CD4-positive, alpha-beta T cell (primary cell): Measurements from ENCODE around the gene PPP4R4. TPM values are rescaled to one million over a fixed set of nuclear protein-coding genes. Genes with fewer than 3 reads are reported as not detected.

Experiments
- ATAC-seq: fragments of 200-7000 bp; cut with Tn5 transposase; one replicate; pipeline ENCODE4 v1.10.0; 2022; ENCODE audit warnings: mild to moderate bottlenecking; ENCODE audit not compliant: poor library complexity
- CTCF ChIA-PET: fragments of 350-600 bp; sonication (Branson Sonifier 250); formaldehyde crosslinking; loops from one replicate; lab custom pipeline; 2021; ENCODE audit warnings: antibody characterized with exemption, inconsistent platforms; lab: Charles Lee
- POLR2A ChIA-PET: fragments of 350-600 bp; sonication (Branson Sonifier 250); formaldehyde crosslinking; loops from one replicate; lab custom pipeline; 2021; ENCODE audit warnings: antibody characterized with exemption, inconsistent platforms; lab: Charles Lee
- DNase-seq, 14 experiments: peaks; one replicate each; pipeline ENCODE4 v3.0.0-alpha.2; 2013 to 2020; ENCODE audit warnings: mixed read lengths in 2 of 14
- H3K27ac ChIP-seq, 2 donors: one replicate each; pipeline versions ENCODE4 v1.5.1 to v1.7.0; 2013; ENCODE audit warnings: low read length in 2 of 2, low read depth in 1 of 2, mild to moderate bottlenecking in 1 of 2
- H3K27me3 ChIP-seq, 2 experiments: 1 replicate in 1 of 2; 2 replicates in 1 of 2; pipeline versions ENCODE4 v1.6.1 to v1.7.0; 2013; ENCODE audit warnings: low read length in 2 of 2, control low read depth in 1 of 2, mild to moderate bottlenecking in 1 of 2, moderate library complexity in 1 of 2; ENCODE audit not compliant: insufficient read depth in 2 of 2, control insufficient read depth in 1 of 2
- H3K36me3 ChIP-seq: one replicate; pipeline ENCODE4 v1.6.1; 2013; ENCODE audit warnings: low read length, control low read depth; ENCODE audit not compliant: insufficient read depth
- H3K4me1 ChIP-seq: one replicate; pipeline ENCODE4 v1.6.1; 2013; ENCODE audit warnings: low read length, control low read depth; ENCODE audit not compliant: insufficient read depth
- H3K4me3 ChIP-seq: one replicate; pipeline ENCODE4 v1.5.1; 2013; ENCODE audit warnings: mild to moderate bottlenecking, low read length, moderate library complexity
- H3K9me3 ChIP-seq, 2 experiments: 1 replicate in 1 of 2; 2 replicates in 1 of 2; pipeline versions ENCODE4 v1.6.1 to v1.7.0; 2013; ENCODE audit warnings: low read length in 2 of 2, mild to moderate bottlenecking in 2 of 2, control low read depth in 1 of 2, moderate library complexity in 1 of 2; ENCODE audit not compliant: control insufficient read depth in 1 of 2, insufficient read depth in 1 of 2
- H3K27ac Mint-ChIP-seq: one replicate; pipeline ENCODE4 v1.8.0; 2020; ENCODE audit warnings: mixed read lengths
- H3K27me3 Mint-ChIP-seq: one replicate; pipeline ENCODE4 v1.8.0; 2021; ENCODE audit warnings: mixed read lengths
- H3K36me3 Mint-ChIP-seq: one replicate; pipeline ENCODE4 v1.8.0; 2021; ENCODE audit warnings: low read depth, mixed read lengths
- H3K4me1 Mint-ChIP-seq: one replicate; pipeline ENCODE4 v1.8.0; 2021; ENCODE audit warnings: low read depth, mixed read lengths
- H3K4me3 Mint-ChIP-seq: one replicate; pipeline ENCODE4 v1.8.0; 2020; ENCODE audit warnings: mild to moderate bottlenecking, mixed read lengths
- H3K9me3 Mint-ChIP-seq: one replicate; pipeline ENCODE4 v1.8.0; 2020; ENCODE audit warnings: mixed read lengths
- CTCF ChIP-seq: fragments of 200-600 bp; IDR thresholded peaks from one replicate; pipeline ENCODE4 v1.8.0; 2022; ENCODE audit warnings: antibody characterized with exemption, mild to moderate bottlenecking
- intact Hi-C, 2 experiments: fragments of 100-400 bp; cut with DNase I in 1 of 2; cut with micrococcal nuclease in 1 of 2; formaldehyde crosslinking; loops; one replicate each; pipeline versions ENCODE4 v1.15.1 to v1.9.0; 2023 to 2025; cut with DNase I, micrococcal nuclease
- total RNA-seq, 174 experiments: library from RNA in 2 of 174; stranded (reverse) in 2 of 174; gene quantifications; one replicate each; pipeline ENCODE4 v1.2.3 and lab custom pipeline; 2021 to 2026

The PPP4R4 gene
- total RNA-seq, 2 experiments from 2014 or later: 3.5 to 4.3 TPM

GRCh38 chr14:94125659-94126418 is 48.3 kb upstream of the PPP4R4 start:
- Mint-ChIP-seq H3K27me3 (peaks cover 2% of the 10 kb centered on the region), H3K27ac (no peak overlapping the region), H3K4me3 (no peak overlapping the region), H3K36me3 (peaks cover 9% of the 10 kb centered on the region), H3K9me3 (peaks cover 5% of the 10 kb centered on the region), H3K4me1 (peaks cover 20% of the 10 kb centered on the region)
- no peak for ATAC-seq
- ChIA-PET POLR2A (interaction anchor here (2.3 kb wide), 1 partner anchor 44 kb away, joined by 6 read pairs; the partner anchor contains the start of genes DDX24 and IFI27L1), CTCF (no interaction called here)
- Histone ChIP-seq H3K27me3 (no peaks in the 10 kb centered on the region), H3K4me3 (no peak overlapping the region), H3K4me1 (peaks cover 18% of the 10 kb centered on the region), H3K27ac (no peak overlapping the region), H3K9me3 (peaks cover 6 to 9% of the 10 kb centered on the region in 2 experiments), H3K36me3 (no peaks in the 10 kb centered on the region)
- DNase-seq: peak in 1 of 14 experiments; percentile 8
- intact Hi-C loops: no loop called here
- no peak for TF ChIP-seq CTCF

GRCh38 chr14:94126419-94126677 is 47.8 kb upstream of the PPP4R4 start:
- ChIA-PET CTCF (no interaction called here), POLR2A (no interaction called here)
- no peak overlapping the region for H3K4me3 Mint-ChIP-seq
- no peaks in the 10 kb centered on the region for H3K27me3 Mint-ChIP-seq
- peaks cover 18% of the 10 kb centered on the region for H3K4me1 ChIP-seq
- no peak overlapping the region for H3K27ac Mint-ChIP-seq
- H3K27ac ChIP-seq: no peak overlapping the region
- H3K36me3 ChIP-seq: no peaks in the 10 kb centered on the region
- H3K4me3 ChIP-seq: no peak overlapping the region
- no peaks in the 10 kb centered on the region for H3K9me3 Mint-ChIP-seq
- H3K4me1 Mint-ChIP-seq: peaks cover 20% of the 10 kb centered on the region
- H3K9me3 ChIP-seq: peaks cover under 1 to 8% of the 10 kb centered on the region in 2 experiments
- ATAC-seq (no peak), DNase-seq (peak in 1 of 14 experiments; percentile 17)
- intact Hi-C loops: no loop called here
- peaks cover 4% of the 10 kb centered on the region for H3K36me3 Mint-ChIP-seq
- no peak for TF ChIP-seq CTCF
- H3K27me3 ChIP-seq: no peaks in the 10 kb centered on the region

DNA sequence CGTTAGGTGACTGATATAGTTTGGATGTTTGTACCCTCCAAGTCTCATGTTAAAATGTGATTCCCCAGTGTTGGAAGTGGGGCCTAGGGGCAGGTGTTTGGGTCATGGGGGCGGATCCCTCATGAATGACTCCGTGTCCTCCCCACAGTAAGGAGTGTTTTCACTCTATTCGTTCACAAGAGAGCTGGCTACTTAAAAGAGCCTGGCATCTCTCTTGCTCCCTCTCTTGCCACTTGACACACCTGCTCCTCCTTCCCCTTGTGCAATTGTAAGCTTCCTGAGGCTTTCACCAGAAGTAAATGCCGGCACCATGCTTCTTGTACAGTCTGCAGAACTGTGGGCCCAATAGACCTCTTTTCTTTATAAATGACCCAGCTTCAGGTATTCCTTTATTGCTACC is 47.3 kb upstream of the PPP4R4 start:
- no peak overlapping the region for H3K27ac Mint-ChIP-seq
- Histone ChIP-seq H3K4me3 (no peak overlapping the region), H3K27me3 (no peaks in the 10 kb centered on the region), H3K27ac (no peak overlapping the region), H3K36me3 (no peaks in the 10 kb centered on the region), H3K4me1 (peaks cover 18% of the 10 kb centered on the region), H3K9me3 (peaks cover 0 to 5% of the 10 kb centered on the region in 2 experiments)
- intact Hi-C loops: no loop called here
- no peak for ATAC-seq
- H3K36me3 Mint-ChIP-seq: peaks cover 4% of the 10 kb centered on the region
- H3K9me3 Mint-ChIP-seq: no peaks in the 10 kb centered on the region
- H3K27me3 Mint-ChIP-seq: no peaks in the 10 kb centered on the region
- no peak overlapping the region for H3K4me3 Mint-ChIP-seq
- peaks cover 20% of the 10 kb centered on the region for H3K4me1 Mint-ChIP-seq
- no peak for TF ChIP-seq CTCF
- CTCF ChIA-PET: no interaction called here
- no peak for DNase-seq
- POLR2A ChIA-PET: no interaction called here
